GM18519 (cell line): Measurements from ENCODE around the gene FCHSD2.
A peak's percentile ranks its signal among the peaks of the same experiment; 100 is the strongest.
"Not testable (repeated sequence)": the region's sequence is repeated elsewhere in the genome, so short reads cannot be mapped to it uniquely, and the experiment has no call there.

Experiments
- ATAC-seq: cut with Tn5 transposase; IDR thresholded peaks from one replicate; pipeline ENCODE4 v1.9.1; 2021; ENCODE audit warnings: mild to moderate bottlenecking, moderate library complexity; ENCODE audit not compliant: unreplicated experiment, low FRiP score

The FCHSD2 gene

GRCh38 chr11:73152861-73153483 is 10.9 kb upstream of the FCHSD2 start:
- ATAC-seq = peak; percentile 49

- no peak for ATAC-seq
Measured at GRCh38 chr11:73152086-73152853, 10.2 kb upstream of the FCHSD2 start.

- no peak for ATAC-seq
Measured at GRCh38 chr11:73151416-73151815, 9.3 kb upstream of the FCHSD2 start.

- no peak for ATAC-seq
Measured at GRCh38 chr11:73149105-73149504, 7.0 kb upstream of the FCHSD2 start.

GRCh38 chr11:73147771-73148681 is 5.9 kb upstream of the FCHSD2 start:
- ATAC-seq = no peak

GRCh38 chr11:73145986-73146575 is 4.0 kb upstream of the FCHSD2 start:
- no peak for ATAC-seq

GRCh38 chr11:73143126-73143838 is 1.2 kb upstream of the FCHSD2 start:
- no peak for ATAC-seq

- no peak for ATAC-seq
Measured at GRCh38 chr11:73141309-73142127, 600 bp downstream of the FCHSD2 start.

- ATAC-seq = no peak
Measured at GRCh38 chr11:73141031-73141308, 1.1 kb downstream of the FCHSD2 start.

- no peak for ATAC-seq
Measured at GRCh38 chr11:73140213-73141030, 1.7 kb downstream of the FCHSD2 start.

GRCh38 chr11:73139476-73140198 is 2.5 kb downstream of the FCHSD2 start:
- no peak for ATAC-seq

GRCh38 chr11:73137944-73138274 is 4.2 kb downstream of the FCHSD2 start:
- no peak for ATAC-seq

GRCh38 chr11:73137262-73137943 is 4.7 kb downstream of the FCHSD2 start:
- ATAC-seq = no peak

- ATAC-seq = not testable (repeated sequence)
Measured at GRCh38 chr11:73136722-73137121, 5.4 kb downstream of the FCHSD2 start.

- no peak for ATAC-seq
Measured at GRCh38 chr11:73135346-73136284, 6.5 kb downstream of the FCHSD2 start.

GRCh38 chr11:73132349-73132748 is 9.8 kb downstream of the FCHSD2 start:
- not testable (repeated sequence) for ATAC-seq

GRCh38 chr11:73130181-73130580 is 11.9 kb downstream of the FCHSD2 start:
- no peak for ATAC-seq
